ENCODE data around the gene PAFAH1B2. TPM values are rescaled to one million over a fixed set of nuclear protein-coding genes. Genes with fewer than 3 reads are reported as not detected.
"Not testable (repeated sequence)": the region's sequence is repeated elsewhere in the genome, so short reads cannot be mapped to it uniquely, and the experiment has no call there.

The PAFAH1B2 gene
- total and polyA plus RNA-seq, 2 of the 8 experiments (the other 6 are each of a cell fraction or from before 2014, with no cell fraction given) = 38.2 to 161 TPM

GRCh38 chr11:117130396-117130795 is 13.7 kb upstream of the PAFAH1B2 start:
- FAIRE-seq; H3K4me1 ChIP-seq (replicated peaks in 1 of 4; ENCODE audit: control insufficient read depth in 3 of 4, insufficient read depth in 4 of 4, low read length in 3 of 4): not testable (repeated sequence)

More at GRCh38 chr11:117130396-117130795, 13.7 kb upstream of the PAFAH1B2 start:
- H3K36me3 ChIP-seq (ENCODE audit: control insufficient read depth in 2 of 4, insufficient read depth in 4 of 4, low read length in 3 of 4); DNase-seq (ENCODE audit: low read depth in 1 of 2, low spot score in 2 of 2); H4K91ac ChIP-seq (replicated peaks; ENCODE audit: insufficient read length, low read length); H3K27me3 ChIP-seq (replicated peaks in 1 of 4; ENCODE audit: control insufficient read depth in 3 of 4, extremely low read depth in 1 of 4, insufficient read depth in 3 of 4, low read length in 3 of 4); H2BK12ac ChIP-seq (ENCODE audit: low read depth, low read length); H3K4me2 ChIP-seq (ENCODE audit: insufficient read depth in 1 of 2, low read depth in 2 of 2, low read length in 2 of 2); H3K23ac ChIP-seq (ENCODE audit: insufficient read length); POLR2A ChIA-PET (ENCODE audit: partially characterized antibody); H3K79me1 ChIP-seq (ENCODE audit: low read depth, low read length); H3K9ac ChIP-seq (replicated peaks in 1 of 4; ENCODE audit: extremely low read depth in 1 of 4, low read depth in 3 of 4, low read length in 3 of 4); H3K27ac ChIP-seq (ENCODE audit: low read depth, low read length); H3K56ac ChIP-seq (replicated peaks; ENCODE audit: insufficient read length, low read depth, low read length); H2BK20ac ChIP-seq (ENCODE audit: low read length); H4K5ac ChIP-seq (ENCODE audit: insufficient read length, low read depth, low read length); H2BK120ac ChIP-seq (replicated peaks; ENCODE audit: low read depth, low read length); H3K14ac ChIP-seq (ENCODE audit: insufficient read length); H2AK5ac ChIP-seq (ENCODE audit: low read depth, low read length); H3K4ac ChIP-seq (replicated peaks; ENCODE audit: insufficient read length, low read depth, low read length); H2AFZ ChIP-seq (ENCODE audit: low read length); H2BK5ac ChIP-seq (ENCODE audit: low read depth, low read length); H3K4me3 ChIP-seq (ENCODE audit: extremely low read depth in 1 of 4, insufficient read depth in 2 of 4, low read depth in 3 of 4, low read length in 4 of 4); H3K18ac ChIP-seq (ENCODE audit: extremely low read depth, low read length); H4K20me1 ChIP-seq (replicated peaks in 1 of 2; ENCODE audit: control insufficient read depth in 1 of 2, insufficient read depth in 2 of 2, low read length in 2 of 2); H4K8ac ChIP-seq (ENCODE audit: extremely low read depth, insufficient read depth, low read length); H2BK15ac ChIP-seq (ENCODE audit: low read length); H3K9me3 ChIP-seq (ENCODE audit: insufficient read depth in 2 of 2, low read depth in 1 of 2, low read length in 1 of 2); H3K79me2 ChIP-seq (ENCODE audit: control insufficient read depth in 1 of 2, insufficient read depth in 2 of 2, low read length in 2 of 2); H3K23me2 ChIP-seq (ENCODE audit: low read depth, low read length): not testable (repeated sequence)
- WGBS, 2 experiments (ENCODE audit: extremely low coverage in 1 of 2, insufficient coverage in 1 of 2, insufficient read length in 1 of 2, insufficient replicate concordance in 2 of 2, low coverage in 1 of 2, low lambda C conversion rate in 2 of 2, missing lambda C conversion rate in 1 of 2) = 92% methylated on average over 5 of the region's 7 CpGs; no CpG with 5 or more reads in 1 of the 2 experiments
- CTCF ChIA-PET (ENCODE audit: partially characterized antibody) = interaction anchor here (0.6 to 1.2 kb wide), 2 partner anchors 13 to 96 kb away, joined by 3 to 6 read pairs; no protein-coding TSS in a partner anchor

All from H1 (cell line).